ENCODE measurements around the gene OLFM1.
"Not testable (repeated sequence)": the region's sequence is repeated elsewhere in the genome, so short reads cannot be mapped to it uniquely, and the experiment has no call there.

OLFM1 gene

DNA sequence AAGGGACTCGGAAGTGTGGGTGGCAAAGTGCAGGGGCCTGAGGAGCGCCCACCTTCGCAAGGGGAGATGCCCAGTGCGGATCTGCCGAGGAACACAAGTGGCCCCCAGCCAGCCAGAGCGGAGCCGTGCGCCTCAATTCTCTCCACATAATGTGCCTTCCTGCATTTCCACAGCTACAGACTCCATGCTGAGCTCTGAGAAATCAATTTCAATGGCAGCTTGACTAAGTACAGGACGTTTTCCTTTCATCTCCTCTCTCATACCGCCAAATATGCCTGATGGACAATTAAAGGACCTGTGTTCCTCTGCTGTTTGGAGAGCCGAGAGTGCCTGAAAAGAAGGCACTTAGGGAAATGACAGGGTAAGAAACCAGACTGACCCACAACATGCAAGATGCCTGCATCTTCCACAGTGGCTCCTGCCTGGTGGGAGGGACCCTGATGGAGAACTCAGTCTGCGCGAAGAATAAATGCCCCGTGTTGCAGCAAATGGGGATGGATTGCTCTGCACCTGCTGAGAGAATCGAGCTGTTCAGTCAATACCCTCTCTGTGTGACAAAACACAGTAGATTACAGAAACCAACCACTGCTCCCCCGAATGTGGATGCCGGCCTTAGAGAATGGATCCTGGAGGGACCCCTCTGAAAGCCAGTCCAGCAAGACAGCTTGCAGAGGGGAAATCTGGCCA is 38.6 kb upstream of the OLFM1 start:
- no peak overlapping the region for H2AFZ ChIP-seq (ENCODE audit: low read depth, low read length)
- H3K36me3 ChIP-seq (ENCODE audit: insufficient read depth, low read length), result no peaks in the 10 kb centered on the region
- peaks cover 21% of the 10 kb centered on the region for H3K27me3 ChIP-seq (ENCODE audit: insufficient read depth, low read length)
- H3K9me3 ChIP-seq (ENCODE audit: low read length), result no peaks in the 10 kb centered on the region
- no peaks in the 10 kb centered on the region for H3K4me1 ChIP-seq (ENCODE audit: insufficient read depth, low read length)
- H3K4me3 ChIP-seq (ENCODE audit: low read length), result no peak overlapping the region

DNA sequence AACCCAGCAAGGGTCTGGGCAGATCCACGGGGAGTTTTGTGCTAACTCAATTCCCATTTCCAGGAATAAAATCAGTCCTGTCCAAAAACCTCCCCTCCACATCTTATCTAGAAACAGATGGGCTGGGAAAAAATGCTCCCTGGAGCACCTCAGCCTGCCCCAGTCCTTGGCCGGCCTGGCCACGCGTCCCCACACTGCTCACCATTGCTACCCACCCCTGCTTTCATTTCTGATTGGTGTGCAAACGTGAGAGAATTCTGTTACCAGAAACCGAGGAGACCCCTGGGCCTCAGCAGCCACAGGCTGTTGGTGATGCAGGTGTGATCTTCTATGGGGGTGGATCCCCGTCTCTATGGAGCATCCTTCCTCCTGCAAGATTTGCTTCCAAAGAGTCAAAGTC is 38.0 kb upstream of the OLFM1 start:
- no peaks in the 10 kb centered on the region for H3K36me3 ChIP-seq (ENCODE audit: insufficient read depth, low read length)
- H3K9me3 ChIP-seq (ENCODE audit: low read length), result no peaks in the 10 kb centered on the region
- H2AFZ ChIP-seq (ENCODE audit: low read depth, low read length), result no peak overlapping the region
- H3K4me3 ChIP-seq (ENCODE audit: low read length), result no peak overlapping the region
- no peaks in the 10 kb centered on the region for H3K4me1 ChIP-seq (ENCODE audit: insufficient read depth, low read length)
- peaks cover 21% of the 10 kb centered on the region for H3K27me3 ChIP-seq (ENCODE audit: insufficient read depth, low read length)

DNA sequence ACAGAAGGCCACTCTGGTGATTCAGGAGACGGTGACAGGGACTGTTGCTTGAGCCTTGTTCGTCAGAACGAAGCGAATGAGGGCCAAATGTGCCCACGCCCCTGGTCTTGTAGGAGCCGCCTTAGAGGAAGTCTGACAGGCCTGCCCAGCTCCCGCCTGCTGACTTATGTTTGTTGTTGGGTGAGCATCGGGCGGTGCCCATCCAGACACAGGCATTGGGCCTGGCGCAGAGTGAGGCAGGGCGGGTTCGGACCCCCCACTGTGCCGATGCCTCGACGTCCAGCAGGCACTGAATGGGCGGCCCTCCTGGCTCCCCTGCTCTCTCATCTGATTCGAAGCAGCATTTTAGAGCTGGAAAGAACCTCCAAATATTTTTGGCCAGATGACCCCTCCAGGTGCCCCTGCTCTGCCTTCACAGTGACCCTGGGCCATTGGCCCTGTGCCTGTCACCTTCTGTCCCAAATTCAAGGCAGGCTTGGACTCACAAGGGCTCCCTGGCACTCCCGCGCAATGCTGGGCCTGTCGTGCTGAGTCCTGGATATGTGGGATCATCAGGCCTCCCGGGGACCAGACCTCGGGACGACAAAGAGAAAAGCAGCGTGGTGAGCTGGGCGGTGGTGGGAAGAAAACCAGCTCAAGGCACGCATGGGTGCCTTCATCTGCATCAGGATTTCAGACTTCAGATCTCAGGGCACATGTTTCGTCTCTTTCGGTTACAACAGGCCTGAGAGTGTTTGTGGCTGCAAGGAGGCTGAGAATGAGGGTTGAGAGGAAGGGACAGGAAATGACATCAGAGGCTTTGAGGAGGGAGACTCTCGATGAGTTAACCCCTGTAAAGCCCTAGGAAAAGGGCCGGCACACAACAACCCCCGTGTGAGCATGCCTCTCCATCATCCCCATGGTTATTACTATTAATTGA is 37.1 kb upstream of the OLFM1 start:
- no peaks in the 10 kb centered on the region for H3K36me3 ChIP-seq (ENCODE audit: insufficient read depth, low read length)
- no peaks in the 10 kb centered on the region for H3K9me3 ChIP-seq (ENCODE audit: low read length)
- no peaks in the 10 kb centered on the region for H3K4me1 ChIP-seq (ENCODE audit: insufficient read depth, low read length)
- peaks cover 18% of the 10 kb centered on the region for H3K27me3 ChIP-seq (ENCODE audit: insufficient read depth, low read length)
- H3K4me3 ChIP-seq (ENCODE audit: low read length), result no peak overlapping the region
- no peak overlapping the region for H2AFZ ChIP-seq (ENCODE audit: low read depth, low read length)

DNA sequence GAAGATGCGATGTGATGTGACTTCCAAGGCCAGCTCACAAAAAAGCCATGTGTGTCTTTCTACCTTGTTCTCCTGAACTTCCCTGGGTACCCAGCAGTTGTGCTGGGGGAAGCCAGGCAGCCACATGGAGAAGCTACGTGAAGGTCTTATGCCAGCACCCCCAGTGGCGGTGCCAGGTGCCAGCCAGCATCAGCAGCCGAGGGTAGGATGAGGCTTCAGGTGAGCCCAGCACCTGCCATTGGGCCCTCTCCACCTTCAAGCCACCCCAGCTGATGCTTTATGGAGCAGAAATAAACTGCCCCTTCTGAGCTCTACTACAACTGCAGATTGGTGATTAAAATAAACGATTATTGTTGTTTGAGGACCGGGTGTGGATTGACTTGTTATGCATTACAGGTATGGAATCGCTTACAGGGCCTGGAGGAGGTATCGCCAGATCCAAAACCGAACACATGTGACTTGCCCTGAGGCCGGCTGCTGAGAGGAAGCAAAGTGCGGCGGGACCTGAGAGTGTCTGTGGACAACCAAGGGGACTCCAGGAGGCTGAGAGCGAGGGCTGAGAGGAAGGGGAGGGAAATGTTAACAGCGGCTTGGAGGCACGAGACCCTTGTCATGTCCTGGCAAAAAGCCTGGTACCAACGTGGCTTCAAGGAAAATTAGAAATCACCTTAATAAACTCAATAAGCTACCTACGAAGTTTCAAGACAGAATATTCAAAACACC is 36.0 kb upstream of the OLFM1 start:
- Histone ChIP-seq H3K36me3 (ENCODE audit: insufficient read depth, low read length) (no peaks in the 10 kb centered on the region), H3K27me3 (ENCODE audit: insufficient read depth, low read length) (peaks cover 12% of the 10 kb centered on the region), H2AFZ (ENCODE audit: low read depth, low read length) (no peak overlapping the region), H3K9me3 (ENCODE audit: low read length) (no peaks in the 10 kb centered on the region), H3K4me3 (ENCODE audit: low read length) (no peak overlapping the region), H3K4me1 (ENCODE audit: insufficient read depth, low read length) (no peaks in the 10 kb centered on the region)

DNA sequence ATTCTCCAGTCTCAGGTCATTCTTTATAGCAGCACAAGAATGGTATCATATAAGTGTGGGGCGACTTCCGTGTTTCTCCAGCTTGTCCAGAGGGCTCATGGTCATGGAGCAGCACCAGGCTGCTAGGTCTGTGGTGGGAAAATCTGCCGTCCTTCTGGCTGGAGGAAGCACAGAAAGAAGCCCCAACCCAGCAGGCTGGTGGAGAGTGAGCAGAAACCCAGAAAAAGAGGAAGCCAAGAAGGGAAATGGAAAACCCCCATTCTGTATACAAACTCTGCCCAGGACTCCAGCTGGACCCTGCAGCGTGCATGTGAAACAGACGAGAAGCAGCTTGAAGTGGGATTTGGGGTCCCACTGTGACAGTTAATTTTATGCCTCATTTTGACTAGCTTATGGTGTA is 34.3 kb upstream of the OLFM1 start:
- no peak overlapping the region for H2AFZ ChIP-seq (ENCODE audit: low read depth, low read length)
- H3K36me3 ChIP-seq (ENCODE audit: insufficient read depth, low read length), result no peaks in the 10 kb centered on the region
- no peaks in the 10 kb centered on the region for H3K4me1 ChIP-seq (ENCODE audit: insufficient read depth, low read length)
- H3K9me3 ChIP-seq (ENCODE audit: low read length), result no peaks in the 10 kb centered on the region
- H3K4me3 ChIP-seq (ENCODE audit: low read length), result no peak overlapping the region
- H3K27me3 ChIP-seq (ENCODE audit: insufficient read depth, low read length), result peaks cover 9% of the 10 kb centered on the region

DNA sequence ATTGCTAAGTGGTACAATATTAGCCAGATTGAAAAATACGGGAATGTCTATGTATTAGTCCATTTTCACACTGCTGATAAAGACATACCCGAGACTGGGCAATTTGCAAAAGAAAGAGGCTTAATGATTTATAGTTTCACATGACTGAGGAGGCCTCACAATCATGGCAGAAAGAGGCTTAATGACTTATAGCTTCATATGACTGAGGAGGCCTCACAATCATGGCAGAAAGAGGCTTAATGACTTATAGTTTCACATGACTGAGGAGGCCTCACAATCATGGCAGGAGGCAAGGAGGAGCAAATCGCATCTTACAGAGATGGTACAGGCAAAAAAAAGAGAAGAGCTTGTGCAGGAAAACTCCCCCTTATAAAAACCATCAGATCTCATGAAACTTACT is 32.3 kb upstream of the OLFM1 start:
- H2AFZ ChIP-seq (ENCODE audit: low read depth, low read length), result no peak overlapping the region
- no peaks in the 10 kb centered on the region for H3K36me3 ChIP-seq (ENCODE audit: insufficient read depth, low read length)
- peaks cover 2% of the 10 kb centered on the region for H3K27me3 ChIP-seq (ENCODE audit: insufficient read depth, low read length)
- no peaks in the 10 kb centered on the region for H3K4me1 ChIP-seq (ENCODE audit: insufficient read depth, low read length)
- H3K9me3 ChIP-seq (ENCODE audit: low read length), result no peaks in the 10 kb centered on the region
- no peak overlapping the region for H3K4me3 ChIP-seq (ENCODE audit: low read length)

DNA sequence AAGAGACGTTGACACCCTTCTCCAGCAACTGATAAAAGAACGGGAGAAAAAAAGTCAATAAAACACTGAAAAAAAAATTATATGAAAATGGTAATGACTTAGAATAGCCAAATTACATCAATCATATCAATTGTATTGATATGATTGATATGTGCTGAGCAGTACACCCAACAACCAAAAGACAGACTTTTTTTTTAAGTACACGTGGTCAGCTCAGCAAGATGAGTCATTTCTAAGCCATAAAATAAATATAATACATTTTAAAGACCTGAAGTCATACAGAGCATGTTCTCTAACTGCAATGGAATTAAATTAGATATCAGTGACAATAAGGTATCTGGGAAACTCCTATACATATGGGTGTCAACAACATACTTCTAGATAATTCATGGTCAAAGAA is 30.9 kb upstream of the OLFM1 start:
- Histone ChIP-seq H3K36me3 (ENCODE audit: insufficient read depth, low read length) (no peaks in the 10 kb centered on the region), H3K4me1 (ENCODE audit: insufficient read depth, low read length) (no peaks in the 10 kb centered on the region), H2AFZ (ENCODE audit: low read depth, low read length) (no peak overlapping the region), H3K27me3 (ENCODE audit: insufficient read depth, low read length) (peaks cover 8% of the 10 kb centered on the region), H3K9me3 (ENCODE audit: low read length) (no peaks in the 10 kb centered on the region), H3K4me3 (ENCODE audit: low read length) (no peak overlapping the region)

DNA sequence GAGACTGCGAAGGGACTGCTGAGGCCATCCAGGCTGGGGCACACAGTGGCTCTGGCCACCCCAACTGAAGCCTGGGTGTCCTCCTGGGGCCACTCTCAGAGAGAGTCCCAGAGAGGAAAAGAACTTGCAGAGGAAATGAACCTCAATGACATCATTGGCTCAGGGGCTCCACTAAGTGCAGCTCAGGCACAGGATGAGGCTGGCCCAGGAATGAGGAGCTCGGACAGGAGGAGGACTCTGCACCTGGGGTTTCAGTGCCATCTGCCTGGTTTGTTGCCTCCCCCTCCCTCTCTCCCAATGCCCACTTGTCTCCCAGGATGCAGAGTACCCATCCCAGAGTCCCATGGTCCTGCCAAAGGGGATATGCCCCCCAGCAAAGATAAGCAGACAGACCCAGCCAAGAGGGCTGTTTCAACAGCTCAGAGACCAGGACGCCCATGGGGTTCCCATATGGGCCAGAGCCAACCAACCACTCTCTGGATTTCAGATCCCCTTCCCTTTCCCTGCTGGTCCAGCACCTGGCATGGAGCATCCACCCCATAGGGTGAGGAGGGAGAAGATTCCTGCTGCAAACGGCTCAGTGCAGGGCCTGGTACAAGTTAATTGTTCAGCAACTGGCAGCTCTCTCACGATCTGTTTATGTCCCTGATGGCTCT is 26.9 kb upstream of the OLFM1 start:
- peaks cover 2% of the 10 kb centered on the region for H3K9me3 ChIP-seq (ENCODE audit: low read length)
- no peak overlapping the region for H3K4me3 ChIP-seq (ENCODE audit: low read length)
- peaks cover 8% of the 10 kb centered on the region for H3K27me3 ChIP-seq (ENCODE audit: insufficient read depth, low read length)
- no peaks in the 10 kb centered on the region for H3K36me3 ChIP-seq (ENCODE audit: insufficient read depth, low read length)
- no peaks in the 10 kb centered on the region for H3K4me1 ChIP-seq (ENCODE audit: insufficient read depth, low read length)
- no peak overlapping the region for H2AFZ ChIP-seq (ENCODE audit: low read depth, low read length)

DNA sequence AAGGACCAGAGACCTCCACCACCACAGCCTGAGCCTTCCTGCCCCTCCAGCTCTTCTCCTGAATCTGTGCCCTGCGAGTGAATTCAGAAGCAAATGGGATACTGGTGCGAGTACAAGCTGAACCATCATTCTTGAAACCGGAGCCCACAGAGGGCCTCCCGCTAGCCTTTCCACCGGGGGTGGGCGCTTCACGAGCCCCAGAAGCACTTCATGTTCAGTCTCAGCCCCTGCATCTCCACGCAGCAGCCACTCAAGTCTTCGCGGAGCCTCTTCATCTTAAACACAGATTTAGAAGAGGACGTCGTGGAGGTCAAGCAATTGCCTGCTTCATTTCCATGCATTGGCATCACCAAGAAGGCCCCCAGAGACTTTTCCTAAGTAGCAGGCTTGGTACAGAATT is 26.0 kb upstream of the OLFM1 start:
- no peak overlapping the region for H3K4me3 ChIP-seq (ENCODE audit: low read length)
- H3K9me3 ChIP-seq (ENCODE audit: low read length), result peaks cover 2% of the 10 kb centered on the region
- no peaks in the 10 kb centered on the region for H3K36me3 ChIP-seq (ENCODE audit: insufficient read depth, low read length)
- no peaks in the 10 kb centered on the region for H3K4me1 ChIP-seq (ENCODE audit: insufficient read depth, low read length)
- H2AFZ ChIP-seq (ENCODE audit: low read depth, low read length), result no peak overlapping the region
- peaks cover 8% of the 10 kb centered on the region for H3K27me3 ChIP-seq (ENCODE audit: insufficient read depth, low read length)

DNA sequence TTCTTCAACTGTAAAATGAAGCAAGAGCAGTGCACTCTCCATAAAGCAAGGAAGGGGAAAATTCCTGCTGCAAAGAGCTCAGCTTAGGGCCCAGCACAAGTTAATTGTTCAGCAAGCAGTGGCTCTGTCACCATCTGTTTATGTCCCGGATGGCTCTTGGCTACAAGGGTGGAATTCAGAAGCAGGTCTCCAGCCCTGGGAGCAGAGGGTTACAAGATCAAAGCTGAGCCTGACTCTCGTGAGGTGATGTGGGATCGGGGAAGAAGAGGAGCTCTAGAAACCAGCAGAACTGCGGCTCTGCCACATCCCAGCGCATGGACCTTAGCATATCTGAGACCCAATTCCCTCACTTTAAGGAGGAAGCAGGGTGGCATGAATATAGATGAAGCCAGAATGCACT is 25.2 kb upstream of the OLFM1 start:
- peaks cover 8% of the 10 kb centered on the region for H3K27me3 ChIP-seq (ENCODE audit: insufficient read depth, low read length)
- H3K9me3 ChIP-seq (ENCODE audit: low read length), result peaks cover 2% of the 10 kb centered on the region
- no peak overlapping the region for H2AFZ ChIP-seq (ENCODE audit: low read depth, low read length)
- H3K4me3 ChIP-seq (ENCODE audit: low read length), result no peak overlapping the region
- no peaks in the 10 kb centered on the region for H3K4me1 ChIP-seq (ENCODE audit: insufficient read depth, low read length)
- no peaks in the 10 kb centered on the region for H3K36me3 ChIP-seq (ENCODE audit: insufficient read depth, low read length)

DNA sequence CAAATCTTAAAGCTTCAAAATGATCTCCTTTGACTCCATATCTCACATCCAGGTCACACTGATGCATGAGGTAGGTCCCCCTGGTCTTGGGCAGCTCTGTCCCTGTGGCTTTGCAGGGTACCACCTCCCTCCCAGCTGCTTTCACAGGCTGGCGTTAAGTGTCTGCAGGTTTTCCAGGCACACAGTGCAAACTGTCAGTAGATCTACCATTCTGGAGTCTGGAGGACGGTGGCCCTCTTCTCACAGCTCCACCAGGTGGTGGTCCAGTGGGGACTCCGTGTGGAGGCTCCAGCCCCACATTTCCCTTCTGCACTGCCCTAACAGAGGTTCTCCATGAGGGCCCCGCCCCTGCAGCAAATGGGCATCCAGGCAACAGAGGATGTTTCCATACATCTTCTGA is 24.0 kb upstream of the OLFM1 start:
- not testable (repeated sequence) for H3K27me3 ChIP-seq (ENCODE audit: insufficient read depth, low read length); H3K4me1 ChIP-seq (ENCODE audit: insufficient read depth, low read length); H3K4me3 ChIP-seq (ENCODE audit: low read length); H3K36me3 ChIP-seq (ENCODE audit: insufficient read depth, low read length); H3K9me3 ChIP-seq (ENCODE audit: low read length); H2AFZ ChIP-seq (ENCODE audit: low read depth, low read length)

DNA sequence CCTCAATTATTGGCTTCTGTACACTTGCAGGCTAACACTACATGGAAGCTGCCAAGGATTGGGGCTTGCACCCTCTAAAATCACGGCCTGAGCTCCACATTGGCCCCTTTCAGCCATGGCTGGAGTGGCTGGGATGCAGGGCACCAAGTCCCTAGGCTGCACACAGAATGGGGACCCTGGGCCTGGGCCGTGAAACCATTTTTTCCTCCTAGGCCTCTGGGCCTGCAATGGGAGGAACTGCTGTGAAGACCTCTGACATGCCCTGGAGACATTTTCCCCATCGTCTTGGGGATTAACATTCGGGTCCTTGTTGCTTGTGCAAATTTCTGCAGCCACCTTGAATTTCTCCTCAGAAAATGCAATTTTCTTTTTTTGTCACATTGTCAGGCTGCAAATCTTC is 23.6 kb upstream of the OLFM1 start:
- not testable (repeated sequence) for H3K9me3 ChIP-seq (ENCODE audit: low read length); H2AFZ ChIP-seq (ENCODE audit: low read depth, low read length); H3K4me1 ChIP-seq (ENCODE audit: insufficient read depth, low read length); H3K4me3 ChIP-seq (ENCODE audit: low read length); H3K36me3 ChIP-seq (ENCODE audit: insufficient read depth, low read length)
- H3K27me3 ChIP-seq (ENCODE audit: insufficient read depth, low read length), result peaks cover 10% of the 10 kb centered on the region

DNA sequence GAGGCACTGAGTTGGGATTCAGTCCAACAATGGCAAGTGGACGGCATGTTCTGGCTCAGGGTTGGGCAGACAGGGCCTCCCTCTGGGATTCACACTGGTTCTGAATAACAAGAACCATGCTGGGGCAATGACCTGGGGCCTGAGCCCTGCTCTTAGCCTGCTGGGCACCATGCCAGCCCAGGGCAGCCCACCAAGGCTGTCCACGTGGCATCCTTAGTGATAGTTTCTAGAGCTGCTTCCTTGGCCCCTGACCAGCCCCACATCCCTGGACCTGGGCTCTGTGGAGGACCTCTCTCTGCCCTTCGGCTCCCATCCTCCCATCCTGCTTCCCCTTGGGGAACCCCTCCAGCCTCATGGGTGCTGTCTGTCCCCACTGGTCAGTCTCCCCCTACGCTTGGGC is 22.3 kb upstream of the OLFM1 start:
- H3K4me3 ChIP-seq (ENCODE audit: low read length), result no peak overlapping the region
- no peak overlapping the region for H2AFZ ChIP-seq (ENCODE audit: low read depth, low read length)
- H3K27me3 ChIP-seq (ENCODE audit: insufficient read depth, low read length), result peaks cover 15% of the 10 kb centered on the region
- no peaks in the 10 kb centered on the region for H3K4me1 ChIP-seq (ENCODE audit: insufficient read depth, low read length)
- peaks cover 2% of the 10 kb centered on the region for H3K9me3 ChIP-seq (ENCODE audit: low read length)
- H3K36me3 ChIP-seq (ENCODE audit: insufficient read depth, low read length), result no peaks in the 10 kb centered on the region
